Prostate gland (tissue), 2 donors: ENCODE results near the gene SHISAL1.

ENCODE experiments used
- CTCF ChIP-seq, 4 experiments: fragments of 200-600 bp in 2 of 4; fragments of 450-650 bp in 2 of 4; sonication (generic) in 2 of 4; IDR thresholded peaks; 1 replicate in 3 of 4; 2 replicates in 1 of 4; pipeline ENCODE4 v1.5.1; 2016 to 2019; ENCODE audit warnings: antibody characterized with exemption in 4 of 4, mild to moderate bottlenecking in 2 of 4, moderate library complexity in 2 of 4
- POLR2A ChIP-seq: fragments of 450-650 bp; IDR thresholded peaks from one replicate; pipeline ENCODE4 v1.6.1; 2016; ENCODE audit warnings: antibody characterized with exemption, mild to moderate bottlenecking
- POLR2AphosphoS5 ChIP-seq: sonication (generic); formaldehyde crosslinking; IDR thresholded peaks from one replicate; pipeline ENCODE4 v1.6.1; 2017; ENCODE audit warnings: antibody characterized with exemption

- TF ChIP-seq CTCF (IDR thresholded peaks at IDR 0.05) (no peak), POLR2AphosphoS5 (no peak), POLR2A (no peak)
These were observed 18.3 kb upstream of the SHISAL1 start for GRCh38 chr22:44330744-44331660.
